GM12878 (cell line): ENCODE data around the gene ABHD15. TPM values are rescaled to one million over a fixed set of nuclear protein-coding genes. Genes with fewer than 3 reads are reported as not detected.

ENCODE experiments used
- ATAC-seq: fragments of 200-7000 bp; cut with Tn5 transposase; 3 replicates; pipeline ENCODE4 v1.9.1; 2020; ENCODE audit warnings: mild to moderate bottlenecking, moderate library complexity
- BruUV-seq: library from RNA; stranded (reverse); fragments of 400-500 nt; replicated peaks from 2 replicates; lab custom pipeline; 2021; lab: Mats Ljungman, UMichigan
- CTCF ChIA-PET: fragments of 300-600 bp; sonication (Branson Sonifier 250); formaldehyde crosslinking; extraction: SDS; loops from one replicate; lab custom pipeline; 2021; ENCODE audit warnings: inconsistent platforms; lab: Yijun Ruan, JAX
- POLR2A ChIA-PET: fragments of 350-600 bp; formaldehyde crosslinking; extraction: SDS; loops from one replicate; lab custom pipeline; 2021; ENCODE audit warnings: inconsistent platforms; lab: Charles Lee
- RAD21 ChIA-PET: fragments of 300-600 bp; sonication (Branson Sonifier 250); formaldehyde crosslinking; loops from one replicate; lab custom pipeline; 2023; ENCODE audit warnings: antibody characterized with exemption; ENCODE audit not compliant: unreplicated experiment; lab: Charles Lee
- SMC1A ChIA-PET: fragments of 300-600 bp; sonication (Branson Sonifier 250); formaldehyde crosslinking; loops from one replicate; lab custom pipeline; 2023; ENCODE audit not compliant: unreplicated experiment, uncharacterized antibody; lab: Charles Lee
- DNase-seq: peaks from one replicate; pipeline ENCODE4 v3.0.0-alpha.2; 2011; ENCODE audit warnings: low read depth, low spot score
- FAIRE-seq: peaks from 3 replicates; lab custom pipeline; 2011; peaks lifted over from hg19 to GRCh38; lab: Jason Lieb, UNC
- H2AFZ ChIP-seq: 2 replicates; pipeline ENCODE4 v1.6.0; 2011; ENCODE audit warnings: low read depth, low read length, control low read depth; ENCODE audit not compliant: control insufficient read depth
- H3K27ac ChIP-seq: 2 replicates; pipeline ENCODE4 v1.5.1; 2011; ENCODE audit warnings: control low read depth; ENCODE audit not compliant: control insufficient read depth, insufficient read depth
- H3K27me3 ChIP-seq, 2 experiments: replicated peaks in 1 of 2; 2 replicates each; pipeline versions ENCODE4 v1.6.0 to v1.6.1; 2011; ENCODE audit warnings: low read length in 1 of 2; ENCODE audit not compliant: control insufficient read depth in 2 of 2, insufficient read depth in 2 of 2
- H3K36me3 ChIP-seq, 2 experiments: 2 replicates each; pipeline ENCODE4 v1.5.1; 2011; ENCODE audit warnings: low read length in 1 of 2; ENCODE audit not compliant: control insufficient read depth in 2 of 2, insufficient read depth in 2 of 2
- H3K4me1 ChIP-seq: 2 replicates; pipeline ENCODE4 v1.6.1; 2011; ENCODE audit warnings: mild to moderate bottlenecking, low read length, moderate library complexity, mixed read lengths; ENCODE audit not compliant: control insufficient read depth, insufficient read depth
- H3K4me2 ChIP-seq: 2 replicates; pipeline ENCODE4 v1.6.0; 2011; ENCODE audit warnings: control low read depth; ENCODE audit not compliant: control insufficient read depth, insufficient read depth
- H3K4me3 ChIP-seq: fragments of 200-600 bp; sonication (generic); 2 replicates; pipeline ENCODE4 v1.5.1; 2016
- H3K79me2 ChIP-seq: 2 replicates; pipeline ENCODE4 v1.6.0; 2011; ENCODE audit warnings: low read length; ENCODE audit not compliant: control insufficient read depth, insufficient read depth
- H3K9ac ChIP-seq: 2 replicates; pipeline ENCODE4 v1.8.0; 2011; ENCODE audit warnings: low read length, control low read depth, mixed read lengths; ENCODE audit not compliant: control insufficient read depth, insufficient read depth
- H3K9me3 ChIP-seq: replicated peaks from 3 replicates; pipeline ENCODE4 v1.5.1; 2011; ENCODE audit warnings: mild to moderate bottlenecking, low read length; ENCODE audit not compliant: control insufficient read depth, insufficient read depth
- H4K20me1 ChIP-seq: 2 replicates; pipeline ENCODE4 v1.6.0; 2011; ENCODE audit not compliant: control insufficient read depth, insufficient read depth
- CREM ChIP-seq: IDR thresholded peaks from 2 replicates; pipeline ENCODE4 v1.6.1; 2014; ENCODE audit warnings: antibody characterized with exemption, low read depth
- E2F4 ChIP-seq: IDR thresholded peaks from 2 replicates; pipeline ENCODE4 v1.6.1; 2012; ENCODE audit warnings: low read depth, low read length, improper control_type of control experiment
- PKNOX1 ChIP-seq: fragments of 450-650 bp; IDR thresholded peaks from 2 replicates; pipeline ENCODE4 v1.6.1; 2016; ENCODE audit warnings: mild to moderate bottlenecking
- YY1 ChIP-seq: IDR thresholded peaks from 2 replicates; pipeline ENCODE4 v1.6.1; 2011; ENCODE audit warnings: low read depth, mild to moderate bottlenecking, low read length
- ZBTB11 ChIP-seq: fragments of 450-650 bp; formaldehyde crosslinking; IDR thresholded peaks from 2 replicates; pipeline ENCODE4 v1.5.0; 2022; ENCODE audit warnings: mild to moderate bottlenecking, missing genetic modification characterization
- whole genome bisulfite sequencing: methylation state at CpG from one replicate; pipeline ENCODE4 v1.1.6; 2016; ENCODE audit warnings: low lambda C conversion rate; ENCODE audit not compliant: insufficient replicate concordance, insufficient coverage; ENCODE audit errors: missing lambda C conversion rate; 5-methylcytosine and 5-hydroxymethylcytosine counted together
- in situ Hi-C: fragments of 300-500 bp; cut with MboI; formaldehyde crosslinking; loops from 9 replicates; pipeline ENCODE4 v1.14.3; 2018; ENCODE audit warnings: mixed read lengths
- intact Hi-C: fragments of 100-400 bp; cut with micrococcal nuclease; formaldehyde crosslinking; loops from one replicate; pipeline ENCODE4 v1.14.2; 2022; ENCODE audit not compliant: unreplicated experiment
- polyA plus RNA-seq, 11 experiments: library from polyadenylated mRNA; depleted of rRNA in 4 of 11; unstranded in 6 of 11; stranded (reverse) in 5 of 11; fragments of >200 nt; fragmentation: Nextera tagmentation in 4 of 11; fragmentation: Illumina TruSeq in 1 of 11; extraction: Ambion mirVana in 4 of 11; extraction: Trizol in 1 of 11; gene quantifications; 1 replicate in 1 of 11; 2 replicates in 10 of 11; pipeline versions ENCODE4 v1.2.1 to v1.2.3, GENCODE V29; 2011 to 2016; ENCODE audit warnings: inconsistent platforms in 2 of 11, missing spikeins in 2 of 11, low read depth in 1 of 11
- total RNA-seq, 4 experiments: library from RNA; depleted of rRNA in 3 of 4; stranded (reverse); fragments of >200 nt in 3 of 4; fragmentation: Illumina TruSeq in 1 of 4; extraction: Trizol in 1 of 4; gene quantifications; 2 replicates each; pipeline versions ENCODE4 v1.2.1 to v1.2.3, GENCODE V29; 2013 to 2021

The ABHD15 gene
- total and polyA plus RNA-seq, 10 of the 15 experiments (the other 5 are each of a cell fraction or from before 2014, with no cell fraction given) = 2.1 to 9.2 (median 4.9) TPM

GRCh38 chr17:29563816-29564215 is 3.0 kb downstream of the ABHD15 start:
- SMC1A ChIA-PET = no interaction called here
- DNase-seq = no peak
- no peak overlapping the region for H3K9ac ChIP-seq
- no peak overlapping the region for H3K27ac ChIP-seq
- no peak overlapping the region for H2AFZ ChIP-seq
- TF ChIP-seq ZBTB11 (CRISPR knock-in tag) (no peak), YY1 (no peak), CREM (no peak), E2F4 (no peak), PKNOX1 (peak; percentile 60)
- TF ChIP-seq, all 136 proteins: peak for 1
- no peak overlapping the region for H3K4me2 ChIP-seq
- H3K4me1 ChIP-seq = peaks cover 34% of the 10 kb centered on the region
- no peak for ATAC-seq
- peaks cover 2 to 3% of the 10 kb centered on the region in 2 experiments; a peak in 3 of 4 replicates for H3K36me3 ChIP-seq
- no peaks in the 10 kb centered on the region for H4K20me1 ChIP-seq
- ChIA-PET CTCF (interaction anchor here (1.0 to 3.5 kb wide), 5 partner anchors 16 to 194 kb away, joined by 3 to 21 read pairs (median 4); no protein-coding TSS in a partner anchor), POLR2A (interaction anchor here (0.6 to 0.7 kb wide), 2 partner anchors 13 to 818 kb away, joined by 4 read pairs; no protein-coding TSS in a partner anchor), RAD21 (no interaction called here)
- FAIRE-seq = no peak
- WGBS = 88% methylated on average over 3 of the region's 3 CpGs
- peaks cover 7% of the 10 kb centered on the region; the same call in 1 of the 2 replicates for H3K79me2 ChIP-seq
- in situ Hi-C loops = no loop called here
- BruUV-seq = no TSS peak
- H3K9me3 ChIP-seq = no peaks in the 10 kb centered on the region
- no peaks in the 10 kb centered on the region for H3K27me3 ChIP-seq
- intact Hi-C loops = no loop called here
- no peak overlapping the region for H3K4me3 ChIP-seq
